SK-N-SH (cell line): ENCODE results near the gene HNRNPM. TPM values are rescaled to one million over a fixed set of nuclear protein-coding genes. Genes with fewer than 3 reads are reported as not detected.
"Not testable (repeated sequence)": the region's sequence is repeated elsewhere in the genome, so short reads cannot be mapped to it uniquely, and the experiment has no call there.

ENCODE experiments used
- CTCF ChIA-PET: fragments of 300-600, 350-600 bp; formaldehyde crosslinking; extraction: SDS; loops from one replicate; lab custom pipeline; 2021; lab: Yijun Ruan, JAX
- POLR2A ChIA-PET: fragments of 350-600 bp; sonication (Branson Sonifier 250); formaldehyde crosslinking; extraction: SDS; loops from one replicate; lab custom pipeline; 2020; ENCODE audit warnings: antibody characterized with exemption, inconsistent platforms; lab: Yijun Ruan, JAX
- DNase-seq: peaks from one replicate; pipeline ENCODE4 v3.0.0; 2012
- H2AFZ ChIP-seq: fragments of 200-600 bp; sonication (generic); 2 replicates; pipeline ENCODE4 v1.8.1; 2016; ENCODE audit warnings: antibody characterized with exemption, mild to moderate bottlenecking, low read depth
- H3F3A ChIP-seq: fragments of 200-600 bp; sonication (generic); replicated peaks from 2 replicates; pipeline ENCODE3; 2016; ENCODE audit warnings: antibody characterized with exemption, mild to moderate bottlenecking; ENCODE audit not compliant: insufficient read depth
- H3K27ac ChIP-seq, 2 experiments: fragments of 200-500 bp in 1 of 2; fragments of 200-600 bp in 1 of 2; sonication (Bioruptor generic) in 1 of 2; sonication (generic), shearing (Covaris generic) in 1 of 2; 2 replicates each; pipeline versions ENCODE4 v1.5.1 to v1.6.1; 2014 to 2016; ENCODE audit warnings: low read depth in 2 of 2, inconsistent platforms in 1 of 2, low read length in 1 of 2, mild to moderate bottlenecking in 1 of 2, mixed read lengths in 1 of 2
- H3K27me3 ChIP-seq: fragments of 200-600 bp; sonication (generic), shearing (Covaris generic); 2 replicates; pipeline ENCODE4 v1.6.1; 2016; ENCODE audit warnings: mixed run types; ENCODE audit not compliant: insufficient read depth
- H3K36me3 ChIP-seq, 2 experiments: fragments of 200-500 bp in 1 of 2; fragments of 200-600 bp in 1 of 2; sonication (Bioruptor generic) in 1 of 2; sonication (generic) in 1 of 2; replicated peaks in 1 of 2; 2 replicates each; pipeline versions ENCODE3 to v1.5.1; 2014 to 2016; ENCODE audit warnings: low read length in 1 of 2, mild to moderate bottlenecking in 1 of 2; ENCODE audit not compliant: insufficient read depth in 2 of 2, control insufficient read depth in 1 of 2
- H3K4me1 ChIP-seq, 2 experiments: fragments of 200-500 bp in 1 of 2; fragments of 200-600 bp in 1 of 2; sonication (Bioruptor generic) in 1 of 2; sonication (generic), shearing (Covaris generic) in 1 of 2; 2 replicates each; pipeline versions ENCODE4 v1.5.1 to v1.6.1; 2014 to 2016; ENCODE audit warnings: low read depth in 1 of 2, low read length in 1 of 2, mixed run types in 1 of 2; ENCODE audit not compliant: insufficient read depth in 2 of 2, control insufficient read depth in 1 of 2
- H3K4me2 ChIP-seq: fragments of 200-600 bp; sonication (generic), shearing (Covaris generic); 2 replicates; pipeline ENCODE4 v1.6.1; 2017; ENCODE audit warnings: mixed run types
- H3K4me3 ChIP-seq, 2 experiments: fragments of 200-500 bp in 1 of 2; fragments of 200-600 bp in 1 of 2; sonication (Bioruptor generic) in 1 of 2; sonication (generic), shearing (Covaris generic) in 1 of 2; 2 replicates each; pipeline versions ENCODE4 v1.5.1 to v1.8.1; 2014 to 2016; ENCODE audit warnings: low read depth in 2 of 2, inconsistent platforms in 1 of 2, low read length in 1 of 2, mild to moderate bottlenecking in 1 of 2, mixed read lengths in 1 of 2, moderate library complexity in 1 of 2
- H3K79me2 ChIP-seq: fragments of 200-600 bp; sonication (generic); 2 replicates; pipeline ENCODE4 v1.8.1; 2017; ENCODE audit warnings: mild to moderate bottlenecking; ENCODE audit not compliant: insufficient read depth
- H3K9ac ChIP-seq: fragments of 200-600 bp; sonication (generic); 2 replicates; pipeline ENCODE4 v1.6.1; 2017; ENCODE audit warnings: mixed run types
- H3K9me2 ChIP-seq: fragments of 200-600 bp; sonication (generic); 2 replicates; pipeline ENCODE4 v1.6.1; 2017; ENCODE audit warnings: mixed run types
- H3K9me3 ChIP-seq: fragments of 200-600 bp; sonication (generic); 2 replicates; pipeline ENCODE4 v1.6.1; 2017; ENCODE audit warnings: mixed run types, mild to moderate bottlenecking, moderate library complexity
- H4K20me1 ChIP-seq: fragments of 200-600 bp; sonication (generic); 2 replicates; pipeline ENCODE4 v1.6.1; 2017; ENCODE audit warnings: mild to moderate bottlenecking, mixed run types; ENCODE audit not compliant: insufficient read depth
- MEF2A ChIP-seq: IDR thresholded peaks from 2 replicates; pipeline ENCODE4 v1.4.0; 2012; ENCODE audit warnings: low read depth, borderline replicate concordance
- NRF1 ChIP-seq: IDR thresholded peaks from 2 replicates; pipeline ENCODE4 v1.6.1; 2012; ENCODE audit warnings: low read depth, mild to moderate bottlenecking, low read length
- POLR2AphosphoS5 ChIP-seq: IDR thresholded peaks from 2 replicates; pipeline ENCODE4 v1.6.1; 2012; ENCODE audit warnings: low read depth, low read length
- RFX5 ChIP-seq: IDR thresholded peaks from 2 replicates; pipeline ENCODE4 v1.6.1; 2012; ENCODE audit warnings: mild to moderate bottlenecking, improper control_type of control experiment, low read length
- ZBTB33 ChIP-seq: IDR thresholded peaks from 2 replicates; pipeline ENCODE4 v1.4.0; 2012; ENCODE audit warnings: low read depth, borderline replicate concordance
- WGBS: methylation state at CpG from one replicate; pipeline ENCODE4 v1.1.6; 2017; ENCODE audit warnings: low lambda C conversion rate; 5-methylcytosine and 5-hydroxymethylcytosine counted together
- polyA plus RNA-seq, 3 experiments: library from polyadenylated mRNA; depleted of rRNA; stranded (reverse); fragments of >200 nt; gene quantifications; 2 replicates each; pipeline ENCODE4 v1.2.3, GENCODE V29; 2012

The HNRNPM gene
- polyA plus RNA-seq, 1 of the 3 experiments (the other 2 are of a cell fraction), result 205 TPM

- no peak for TF ChIP-seq ZBTB33
- TF ChIP-seq NRF1, result no peak
- TF ChIP-seq MEF2A, result no peak
These were observed 6.5 kb upstream of the HNRNPM start (continued) for GRCh38 chr19:8438236-8438635.

GRCh38 chr19:8441725-8442544 lies 2.8 kb upstream of the HNRNPM start:
- Histone ChIP-seq H3K79me2 (peaks cover 28% of the 10 kb centered on the region), H4K20me1 (peaks cover 15% of the 10 kb centered on the region), H2AFZ (no peak overlapping the region), H3K27me3 (no peaks in the 10 kb centered on the region), H3F3A (peaks cover 22% of the 10 kb centered on the region), H3K9me2 (no peaks in the 10 kb centered on the region), H3K4me1 (peaks cover 8% of the 10 kb centered on the region in 2 experiments; a peak in 3 of 4 replicates), H3K9me3 (no peaks in the 10 kb centered on the region), H3K36me3 (peaks cover 5 to 13% of the 10 kb centered on the region in 2 experiments), H3K9ac (no peak overlapping the region), H3K4me3 (no peak overlapping the region), H3K4me2 (no peak overlapping the region), H3K27ac (no peak overlapping the region)
- WGBS, result 79% methylated on average over 5 of the region's 6 CpGs
- ChIA-PET POLR2A (no interaction called here), CTCF (interaction anchor here (0.7 to 4.2 kb wide), 3 partner anchors 16 to 88 kb away, joined by 3 to 14 read pairs (median 3); no protein-coding TSS in a partner anchor)
- no peak for DNase-seq
- TF ChIP-seq RFX5 (no peak), POLR2AphosphoS5 (no peak)

GRCh38 chr19:8444140-8444676 lies 567 bp upstream of the HNRNPM start:
- H3K4me2 ChIP-seq, result peak overlapping the region; percentile 84
- peaks cover 38% of the 10 kb centered on the region for H4K20me1 ChIP-seq
- H3K36me3 ChIP-seq, result peaks cover 16 to 21% of the 10 kb centered on the region in 2 experiments
- peak overlapping the region; percentile 65 to 80 for H3K4me3 ChIP-seq
- H3K9ac ChIP-seq, result peak overlapping the region; percentile 99
- DNase-seq, H3K27me3 ChIP-seq, H3K9me3 ChIP-seq, H3K9me2 ChIP-seq: not testable (repeated sequence)
- peaks cover 13 to 17% of the 10 kb centered on the region in 2 experiments; a peak in 3 of 4 replicates for H3K4me1 ChIP-seq
- CTCF ChIA-PET, result interaction anchor here (1.5 kb wide), 1 partner anchor 90 kb away, joined by 9 read pairs; no protein-coding TSS in a partner anchor
- POLR2A ChIA-PET, result interaction anchor here (0.8 to 1.3 kb wide), 6 partner anchors 14 to 82 kb away, joined by 3 to 6 read pairs (median 4); partner anchors contain the start of gene ZNF414
- peaks cover 26% of the 10 kb centered on the region for H3F3A ChIP-seq
- H3K79me2 ChIP-seq, result peaks cover 51% of the 10 kb centered on the region
- H3K27ac ChIP-seq, result peak overlapping the region; percentile 74 to 85
- WGBS, result 17% methylated on average over 32 of the region's 32 CpGs
- peak overlapping the region; percentile 88 for H2AFZ ChIP-seq
